GM12878 (cell line): Measurements from ENCODE around the gene RHOF. TPM values are rescaled to one million over a fixed set of nuclear protein-coding genes. Genes with fewer than 3 reads are reported as not detected.

Source experiments
- ATAC-seq: fragments of 200-7000 bp; cut with Tn5 transposase; 3 replicates; pipeline ENCODE4 v1.9.1; 2020; ENCODE audit warnings: mild to moderate bottlenecking, moderate library complexity
- BruUV-seq: library from RNA; stranded (reverse); fragments of 400-500 nt; replicated peaks from 2 replicates; lab custom pipeline; 2021; lab: Mats Ljungman, UMichigan
- CTCF ChIA-PET: fragments of 300-600 bp; sonication (Branson Sonifier 250); formaldehyde crosslinking; extraction: SDS; loops from one replicate; lab custom pipeline; 2021; ENCODE audit warnings: inconsistent platforms; lab: Yijun Ruan, JAX
- POLR2A ChIA-PET: fragments of 350-600 bp; formaldehyde crosslinking; extraction: SDS; loops from one replicate; lab custom pipeline; 2021; ENCODE audit warnings: inconsistent platforms; lab: Charles Lee
- RAD21 ChIA-PET: fragments of 300-600 bp; sonication (Branson Sonifier 250); formaldehyde crosslinking; loops from one replicate; lab custom pipeline; 2023; ENCODE audit warnings: antibody characterized with exemption; ENCODE audit not compliant: unreplicated experiment; lab: Charles Lee
- SMC1A ChIA-PET: fragments of 300-600 bp; sonication (Branson Sonifier 250); formaldehyde crosslinking; loops from one replicate; lab custom pipeline; 2023; ENCODE audit not compliant: unreplicated experiment, uncharacterized antibody; lab: Charles Lee
- DNase-seq: peaks from one replicate; pipeline ENCODE4 v3.0.0-alpha.2; 2011; ENCODE audit warnings: low read depth, low spot score
- FAIRE-seq: peaks from 3 replicates; lab custom pipeline; 2011; peaks lifted over from hg19 to GRCh38; lab: Jason Lieb, UNC
- H2AFZ ChIP-seq: 2 replicates; pipeline ENCODE4 v1.6.0; 2011; ENCODE audit warnings: low read depth, low read length, control low read depth; ENCODE audit not compliant: control insufficient read depth
- H3K27ac ChIP-seq: 2 replicates; pipeline ENCODE4 v1.5.1; 2011; ENCODE audit warnings: control low read depth; ENCODE audit not compliant: control insufficient read depth, insufficient read depth
- H3K27me3 ChIP-seq, 2 experiments: replicated peaks in 1 of 2; 2 replicates each; pipeline versions ENCODE4 v1.6.0 to v1.6.1; 2011; ENCODE audit warnings: low read length in 1 of 2; ENCODE audit not compliant: control insufficient read depth in 2 of 2, insufficient read depth in 2 of 2
- H3K36me3 ChIP-seq, 2 experiments: 2 replicates each; pipeline ENCODE4 v1.5.1; 2011; ENCODE audit warnings: low read length in 1 of 2; ENCODE audit not compliant: control insufficient read depth in 2 of 2, insufficient read depth in 2 of 2
- H3K4me1 ChIP-seq: 2 replicates; pipeline ENCODE4 v1.6.1; 2011; ENCODE audit warnings: mild to moderate bottlenecking, low read length, moderate library complexity, mixed read lengths; ENCODE audit not compliant: control insufficient read depth, insufficient read depth
- H3K4me2 ChIP-seq: 2 replicates; pipeline ENCODE4 v1.6.0; 2011; ENCODE audit warnings: control low read depth; ENCODE audit not compliant: control insufficient read depth, insufficient read depth
- H3K4me3 ChIP-seq: fragments of 200-600 bp; sonication (generic); 2 replicates; pipeline ENCODE4 v1.5.1; 2016
- H3K79me2 ChIP-seq: 2 replicates; pipeline ENCODE4 v1.6.0; 2011; ENCODE audit warnings: low read length; ENCODE audit not compliant: control insufficient read depth, insufficient read depth
- H3K9ac ChIP-seq: 2 replicates; pipeline ENCODE4 v1.8.0; 2011; ENCODE audit warnings: low read length, control low read depth, mixed read lengths; ENCODE audit not compliant: control insufficient read depth, insufficient read depth
- H3K9me3 ChIP-seq: replicated peaks from 3 replicates; pipeline ENCODE4 v1.5.1; 2011; ENCODE audit warnings: mild to moderate bottlenecking, low read length; ENCODE audit not compliant: control insufficient read depth, insufficient read depth
- H4K20me1 ChIP-seq: 2 replicates; pipeline ENCODE4 v1.6.0; 2011; ENCODE audit not compliant: control insufficient read depth, insufficient read depth
- ASH2L ChIP-seq: fragments of 300-600, 200-600 bp; sonication (generic); IDR thresholded peaks from 2 replicates; pipeline ENCODE4 v1.6.1; 2017; ENCODE audit warnings: low read depth, mild to moderate bottlenecking, borderline replicate concordance
- CREB1 ChIP-seq: IDR thresholded peaks from 2 replicates; pipeline ENCODE4 v1.6.1; 2012; ENCODE audit warnings: low read depth, mild to moderate bottlenecking, inconsistent platforms
- EP300 ChIP-seq, 2 experiments: fragments of 150-350 bp in 1 of 2; IDR thresholded peaks; 2 replicates each; pipeline ENCODE4 v1.6.1; 2011 to 2012; ENCODE audit warnings: low read depth in 2 of 2, low read length in 2 of 2, borderline replicate concordance in 1 of 2, improper control_type of control experiment in 1 of 2, inconsistent platforms in 1 of 2; ENCODE audit not compliant: control insufficient read depth in 1 of 2
- FOXM1 ChIP-seq: IDR thresholded peaks from 2 replicates; pipeline ENCODE4 v1.6.1; 2012; ENCODE audit warnings: low read depth, mild to moderate bottlenecking, inconsistent platforms, low read length, moderate library complexity
- HDAC2 ChIP-seq: fragments of 200-600 bp; sonication (generic); IDR thresholded peaks from 2 replicates; pipeline ENCODE4 v1.6.1; 2017
- HDGF ChIP-seq: fragments of 450-650 bp; IDR thresholded peaks from 2 replicates; pipeline ENCODE4 v1.6.1; 2016; ENCODE audit warnings: antibody characterized with exemption
- IRF4 ChIP-seq: IDR thresholded peaks from 2 replicates; pipeline ENCODE4 v1.6.1; 2011; ENCODE audit warnings: low read depth, low read length
- RB1 ChIP-seq: fragments of 450-650 bp; formaldehyde crosslinking; IDR thresholded peaks from 2 replicates; pipeline ENCODE4 v1.6.1; 2017; ENCODE audit warnings: mild to moderate bottlenecking, borderline replicate concordance
- SMARCA5 ChIP-seq: fragments of 450-650 bp; IDR thresholded peaks from 2 replicates; pipeline ENCODE4 v1.6.1; 2017; ENCODE audit warnings: mild to moderate bottlenecking
- STAT1 ChIP-seq: fragments of 450-650 bp; conservative IDR thresholded peaks from 2 replicates; pipeline ENCODE4 v1.6.1; 2014; ENCODE audit warnings: antibody characterized with exemption, mild to moderate bottlenecking
- TBL1XR1 ChIP-seq: IDR thresholded peaks from 2 replicates; pipeline ENCODE4 v1.6.1; 2012; ENCODE audit warnings: low read depth, low read length, improper control_type of control experiment
- ZNF592 ChIP-seq: fragments of 450-650 bp; IDR thresholded peaks from 2 replicates; pipeline ENCODE4 v1.6.1; 2017; ENCODE audit warnings: mild to moderate bottlenecking, moderate library complexity
- ZNF622 ChIP-seq: fragments of 450-650 bp; IDR thresholded peaks from 2 replicates; pipeline ENCODE4 v1.6.1; 2017; ENCODE audit warnings: mild to moderate bottlenecking, inconsistent platforms
- ZZZ3 ChIP-seq: IDR thresholded peaks from 2 replicates; pipeline ENCODE4 v1.6.1; 2011; ENCODE audit warnings: low read depth; ENCODE audit not compliant: control insufficient read depth, insufficient read length
- WGBS: methylation state at CpG from one replicate; pipeline ENCODE4 v1.1.6; 2016; ENCODE audit warnings: low lambda C conversion rate; ENCODE audit not compliant: insufficient replicate concordance, insufficient coverage; ENCODE audit errors: missing lambda C conversion rate; 5-methylcytosine and 5-hydroxymethylcytosine counted together
- in situ Hi-C: fragments of 300-500 bp; cut with MboI; formaldehyde crosslinking; loops from 9 replicates; pipeline ENCODE4 v1.14.3; 2018; ENCODE audit warnings: mixed read lengths
- intact Hi-C: fragments of 100-400 bp; cut with micrococcal nuclease; formaldehyde crosslinking; loops from one replicate; pipeline ENCODE4 v1.14.2; 2022; ENCODE audit not compliant: unreplicated experiment
- polyA plus RNA-seq, 11 experiments: library from polyadenylated mRNA; depleted of rRNA in 4 of 11; unstranded in 6 of 11; stranded (reverse) in 5 of 11; fragments of >200 nt; fragmentation: Nextera tagmentation in 4 of 11; fragmentation: Illumina TruSeq in 1 of 11; extraction: Ambion mirVana in 4 of 11; extraction: Trizol in 1 of 11; gene quantifications; 1 replicate in 1 of 11; 2 replicates in 10 of 11; pipeline versions ENCODE4 v1.2.1 to v1.2.3, GENCODE V29; 2011 to 2016; ENCODE audit warnings: inconsistent platforms in 2 of 11, missing spikeins in 2 of 11, low read depth in 1 of 11
- total RNA-seq, 4 experiments: library from RNA; depleted of rRNA in 3 of 4; stranded (reverse); fragments of >200 nt in 3 of 4; fragmentation: Illumina TruSeq in 1 of 4; extraction: Trizol in 1 of 4; gene quantifications; 2 replicates each; pipeline versions ENCODE4 v1.2.1 to v1.2.3, GENCODE V29; 2013 to 2021

The RHOF gene
- total and polyA plus RNA-seq, 10 of the 15 experiments (the other 5 are each of a cell fraction or from before 2014, with no cell fraction given) = 6.1 to 78.7 (median 39.7) TPM

DNA sequence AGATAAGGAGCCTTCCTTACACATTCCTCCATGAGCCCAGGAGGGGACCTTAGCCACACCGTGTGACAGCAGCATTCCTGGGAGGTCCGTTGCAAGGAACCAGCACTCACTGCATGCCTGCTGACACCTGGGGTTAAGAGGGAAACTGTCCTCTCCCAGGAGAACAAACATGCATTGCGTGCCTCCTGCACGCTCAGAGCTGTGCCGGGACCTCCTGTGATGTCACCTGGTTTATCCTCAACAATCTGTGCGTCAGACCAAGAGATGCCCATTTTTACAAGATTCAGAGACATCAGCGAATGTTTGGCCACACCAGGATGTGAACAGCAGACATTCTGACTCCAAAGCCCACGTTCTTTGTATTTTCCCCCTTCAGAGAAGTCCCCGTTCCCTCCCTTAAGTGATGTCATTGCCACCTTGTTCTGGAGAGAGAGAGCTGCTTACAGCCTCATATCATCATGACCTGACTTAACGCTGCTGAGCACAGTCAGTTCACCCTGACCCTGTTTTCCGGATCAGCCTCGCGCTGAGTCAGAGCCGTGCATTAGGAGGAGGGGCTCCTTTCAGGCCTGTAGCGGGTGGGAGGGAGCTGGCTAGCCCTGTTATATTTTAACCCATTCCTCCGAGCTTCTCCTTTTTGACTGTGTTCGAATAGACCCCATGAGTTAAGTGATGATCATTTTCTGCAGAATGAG lies 44.8 kb downstream of the RHOF start:
- ChIA-PET SMC1A (no interaction called here), CTCF (interaction anchor here (0.6 kb wide), 1 partner anchor 56 kb away, joined by 4 read pairs; no protein-coding TSS in a partner anchor), POLR2A (no interaction called here), RAD21 (no interaction called here)
- H3K9ac ChIP-seq = no peak overlapping the region
- no peaks in the 10 kb centered on the region for H3K9me3 ChIP-seq
- intact Hi-C loops = no loop called here
- no peak overlapping the region for H3K4me2 ChIP-seq
- in situ Hi-C loops = no loop called here
- DNase-seq = no peak
- H3K79me2 ChIP-seq = no peaks in the 10 kb centered on the region
- no peak overlapping the region for H2AFZ ChIP-seq
- H3K27ac ChIP-seq = no peak overlapping the region
- TF ChIP-seq IRF4 = no peak
- TF ChIP-seq ZZZ3 = no peak
- TF ChIP-seq TBL1XR1 = no peak
- no peak for TF ChIP-seq FOXM1
- TF ChIP-seq HDAC2 = no peak
- TF ChIP-seq CREB1 = peak; percentile 15; the same call in 1 of the 2 replicates
- TF ChIP-seq ZNF622 = no peak
- 70% methylated on average over 15 of the region's 17 CpGs for WGBS
- ATAC-seq = peak; percentile 67
- peaks cover 7 to 9% of the 10 kb centered on the region in 2 experiments; a peak in 3 of 4 replicates for H3K36me3 ChIP-seq
- no peaks in the 10 kb centered on the region for H3K4me1 ChIP-seq
- H3K4me3 ChIP-seq = no peak overlapping the region
- no peaks in the 10 kb centered on the region for H4K20me1 ChIP-seq
- H3K27me3 ChIP-seq = no peaks in the 10 kb centered on the region
- no TSS peak for BruUV-seq
- no peak for FAIRE-seq

GRCh38 chr12:121748218-121748570 lies 45.3 kb downstream of the RHOF start:
- in situ Hi-C loops (no loop called here), intact Hi-C loops (no loop called here)
- H3K9ac ChIP-seq = no peak overlapping the region
- no peaks in the 10 kb centered on the region for H3K79me2 ChIP-seq
- SMC1A ChIA-PET = no interaction called here
- no peaks in the 10 kb centered on the region for H3K4me1 ChIP-seq
- no peak overlapping the region for H2AFZ ChIP-seq
- H4K20me1 ChIP-seq = no peaks in the 10 kb centered on the region
- POLR2A ChIA-PET = no interaction called here
- no TSS peak for BruUV-seq
- H3K27ac ChIP-seq = no peak overlapping the region
- RAD21 ChIA-PET = no interaction called here
- no peaks in the 10 kb centered on the region for H3K9me3 ChIP-seq
- no peaks in the 10 kb centered on the region for H3K27me3 ChIP-seq
- 77% methylated on average over 12 of the region's 13 CpGs for WGBS
- CTCF ChIA-PET = no interaction called here
- ATAC-seq = no peak
- no peak for DNase-seq
- no peak overlapping the region for H3K4me2 ChIP-seq
- peaks cover 7 to 9% of the 10 kb centered on the region in 2 experiments; a peak in 3 of 4 replicates for H3K36me3 ChIP-seq
- no peak overlapping the region for H3K4me3 ChIP-seq
- no peak for FAIRE-seq
- TF ChIP-seq EP300 (IDR thresholded peaks at IDR 0.05; ENCODE audit: borderline replicate concordance in 1 of 2, control insufficient read depth in 1 of 2, low read depth in 2 of 2, low read length in 2 of 2) = no peak
- TF ChIP-seq RB1 = no peak
- no peak for TF ChIP-seq ASH2L
- no peak for TF ChIP-seq STAT1
- TF ChIP-seq CREB1 = no peak
- TF ChIP-seq SMARCA5 = no peak
- no peak for TF ChIP-seq HDGF
- TF ChIP-seq ZNF592 = no peak
